Measurements from ENCODE around the gene OOSP1.
"Not testable (repeated sequence)": the region's sequence is repeated elsewhere in the genome, so short reads cannot be mapped to it uniquely, and the experiment has no call there.

OOSP1 gene

GRCh38 chr11:59938132-59938531 lies at the start of gene OOSP1:
TSS of gene OOSP1 (plus strand) at chr11:59938432. CDS start at chr11:59938455, 23 bp downstream.
- DNase-seq: no peak

- DNase-seq: peak; percentile 3
Observed at GRCh38 chr11:59891781-59892181, 46.5 kb upstream of the OOSP1 start.

GRCh38 chr11:59894616-59895015 lies 43.6 kb upstream of the OOSP1 start:
- no peak for DNase-seq

GRCh38 chr11:59898046-59898445 lies 40.2 kb upstream of the OOSP1 start:
- DNase-seq: no peak

GRCh38 chr11:59898650-59899049 lies 39.6 kb upstream of the OOSP1 start:
- DNase-seq: no peak

GRCh38 chr11:59899532-59899931 lies 38.7 kb upstream of the OOSP1 start:
- no peak for DNase-seq

GRCh38 chr11:59900366-59901126 lies 37.7 kb upstream of the OOSP1 start:
- DNase-seq: no peak

GRCh38 chr11:59901306-59901705 lies 36.9 kb upstream of the OOSP1 start:
- peak; percentile 68 for DNase-seq

- not testable (repeated sequence) for DNase-seq
Observed at GRCh38 chr11:59903569-59903968, 34.7 kb upstream of the OOSP1 start.

GRCh38 chr11:59918480-59918879 lies 19.8 kb upstream of the OOSP1 start:
- peak; percentile 49 for DNase-seq

- peak; percentile 68 for DNase-seq
Observed at GRCh38 chr11:59918987-59919589, 19.1 kb upstream of the OOSP1 start.

GRCh38 chr11:59923813-59924212 lies 14.4 kb upstream of the OOSP1 start:
- DNase-seq: no peak

- no peak for DNase-seq
Observed at GRCh38 chr11:59931688-59932087, 6.5 kb upstream of the OOSP1 start.

GRCh38 chr11:59938718-59939117 lies 486 bp downstream of the OOSP1 start:
- no peak for DNase-seq

GRCh38 chr11:59939482-59939881 lies 1.2 kb downstream of the OOSP1 start:
- no peak for DNase-seq

GRCh38 chr11:59941091-59941490 lies 2.9 kb downstream of the OOSP1 start:
- no peak for DNase-seq

GRCh38 chr11:59943997-59944714 lies 5.9 kb downstream of the OOSP1 start:
- DNase-seq: peak; percentile 55

- DNase-seq: no peak
Observed at GRCh38 chr11:59944720-59945119, 6.5 kb downstream of the OOSP1 start.

- no peak for DNase-seq
Observed at GRCh38 chr11:59953463-59954218, 15.4 kb downstream of the OOSP1 start.

- no peak for DNase-seq
Observed at GRCh38 chr11:59954219-59954847, 16.1 kb downstream of the OOSP1 start.

GRCh38 chr11:59957094-59957493 lies 18.9 kb downstream of the OOSP1 start:
- peak; percentile 55 for DNase-seq

GRCh38 chr11:59960502-59961381 lies 22.5 kb downstream of the OOSP1 start:
- DNase-seq: peak; percentile 36

All from NCI-H226 (cell line).